NT2/D1 (cell line): ENCODE measurements around the gene TUFT1.

Source experiments
- DNase-seq: peaks from one replicate; pipeline ENCODE4 v3.0.0-alpha.2; 2011; ENCODE audit warnings: low read depth, low spot score
- H3K27me3 ChIP-seq: 2 replicates; pipeline ENCODE4 v1.6.0; 2011; ENCODE audit warnings: mild to moderate bottlenecking; ENCODE audit not compliant: insufficient read length, insufficient read depth
- H3K36me3 ChIP-seq: 2 replicates; pipeline ENCODE4 v1.6.1; 2011; ENCODE audit warnings: mild to moderate bottlenecking, low read length, mixed read lengths; ENCODE audit not compliant: insufficient read depth, insufficient read length
- H3K4me1 ChIP-seq: 2 replicates; pipeline ENCODE4 v1.5.1; 2011; ENCODE audit not compliant: insufficient read depth, insufficient read length
- H3K4me3 ChIP-seq: 2 replicates; pipeline ENCODE4 v1.5.1; 2011; ENCODE audit warnings: low read depth; ENCODE audit not compliant: insufficient read length
- H3K9ac ChIP-seq: 2 replicates; pipeline ENCODE4 v1.6.0; 2011; ENCODE audit warnings: low read depth; ENCODE audit not compliant: insufficient read length
- H3K9me3 ChIP-seq: 2 replicates; pipeline ENCODE4 v1.5.1; 2011; ENCODE audit warnings: mild to moderate bottlenecking, low read length; ENCODE audit not compliant: insufficient read depth
- SUZ12 ChIP-seq: IDR thresholded peaks from 2 replicates; pipeline ENCODE4 v1.6.1; 2011; ENCODE audit not compliant: insufficient read length, insufficient read depth; ENCODE audit errors: extremely low read depth
- YY1 ChIP-seq: IDR thresholded peaks from 2 replicates; pipeline ENCODE4 v1.6.1; 2011; ENCODE audit not compliant: insufficient read length, insufficient read depth
- ZNF274 ChIP-seq: IDR thresholded peaks from 2 replicates; pipeline ENCODE4 v1.6.1; 2011; ENCODE audit warnings: mild to moderate bottlenecking, low read depth, low read length

The TUFT1 gene

GRCh38 chr1:151533870-151534269 is 6.2 kb upstream of the TUFT1 start:
- DNase-seq, result no peak
- Histone ChIP-seq H3K4me1 (peaks cover 8% of the 10 kb centered on the region), H3K9me3 (no peaks in the 10 kb centered on the region), H3K4me3 (no peak overlapping the region), H3K9ac (no peak overlapping the region), H3K36me3 (peaks cover 88% of the 10 kb centered on the region), H3K27me3 (no peaks in the 10 kb centered on the region)
- TF ChIP-seq YY1 (no peak), ZNF274 (no peak), SUZ12 (no peak)

- no peaks in the 10 kb centered on the region for H3K9me3 ChIP-seq
- H3K4me3 ChIP-seq, result no peak overlapping the region
- DNase-seq, result peak; percentile 78
- no peak overlapping the region for H3K9ac ChIP-seq
- peaks cover 12% of the 10 kb centered on the region for H3K4me1 ChIP-seq
- no peaks in the 10 kb centered on the region for H3K27me3 ChIP-seq
- H3K36me3 ChIP-seq, result peaks cover 79% of the 10 kb centered on the region
- TF ChIP-seq SUZ12, result no peak
- no peak for TF ChIP-seq YY1
- no peak for TF ChIP-seq ZNF274
These were observed 5.3 kb upstream of the TUFT1 start for GRCh38 chr1:151534662-151535278.

GRCh38 chr1:151535326-151536271 is 4.5 kb upstream of the TUFT1 start:
- H3K4me1 ChIP-seq, result peaks cover 10% of the 10 kb centered on the region
- peaks cover 70% of the 10 kb centered on the region for H3K36me3 ChIP-seq
- no peak for DNase-seq
- no peaks in the 10 kb centered on the region for H3K27me3 ChIP-seq
- H3K9me3 ChIP-seq, result no peaks in the 10 kb centered on the region
- TF ChIP-seq YY1 (no peak), SUZ12 (no peak), ZNF274 (no peak)
- no peak overlapping the region for H3K4me3 ChIP-seq
- no peak overlapping the region for H3K9ac ChIP-seq

- TF ChIP-seq YY1 (no peak), SUZ12 (no peak), ZNF274 (no peak)
These were observed 3.6 kb upstream of the TUFT1 start for GRCh38 chr1:151536499-151536898.

DNA sequence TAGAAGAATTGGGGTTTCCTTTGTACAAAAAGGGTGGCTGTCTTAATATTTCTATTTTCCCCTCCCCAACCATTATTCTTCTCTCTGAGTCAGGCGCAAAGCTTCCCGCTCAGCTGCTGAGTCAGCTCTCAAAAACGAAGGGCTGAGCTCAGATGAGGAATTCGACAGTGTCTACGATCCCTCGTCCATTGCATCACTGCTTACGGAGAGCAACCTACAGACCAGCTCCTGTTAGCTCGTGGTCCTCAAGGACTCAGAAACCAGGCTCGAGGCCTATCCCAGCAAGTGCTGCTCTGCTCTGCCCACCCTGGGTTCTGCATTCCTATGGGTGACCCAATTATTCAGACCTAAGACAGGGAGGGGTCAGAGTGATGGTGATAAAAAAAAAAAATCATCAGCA is 3.0 kb upstream of the TUFT1 start:
- no peak for TF ChIP-seq ZNF274
- TF ChIP-seq SUZ12, result no peak
- no peak for TF ChIP-seq YY1
- Histone ChIP-seq H3K4me1 (peaks cover 13% of the 10 kb centered on the region), H3K9me3 (no peaks in the 10 kb centered on the region), H3K4me3 (no peak overlapping the region), H3K9ac (no peak overlapping the region), H3K36me3 (peaks cover 62% of the 10 kb centered on the region), H3K27me3 (peaks cover 9% of the 10 kb centered on the region)
- DNase-seq, result no peak

More at GRCh38 chr1:151536499-151536898, 3.6 kb upstream of the TUFT1 start:
- no peak overlapping the region for H3K4me3 ChIP-seq
- peaks cover 5% of the 10 kb centered on the region for H3K27me3 ChIP-seq
- DNase-seq, result no peak
- no peak overlapping the region for H3K9ac ChIP-seq
- peaks cover 9% of the 10 kb centered on the region for H3K4me1 ChIP-seq
- peaks cover 63% of the 10 kb centered on the region for H3K36me3 ChIP-seq
- no peaks in the 10 kb centered on the region for H3K9me3 ChIP-seq

DNA sequence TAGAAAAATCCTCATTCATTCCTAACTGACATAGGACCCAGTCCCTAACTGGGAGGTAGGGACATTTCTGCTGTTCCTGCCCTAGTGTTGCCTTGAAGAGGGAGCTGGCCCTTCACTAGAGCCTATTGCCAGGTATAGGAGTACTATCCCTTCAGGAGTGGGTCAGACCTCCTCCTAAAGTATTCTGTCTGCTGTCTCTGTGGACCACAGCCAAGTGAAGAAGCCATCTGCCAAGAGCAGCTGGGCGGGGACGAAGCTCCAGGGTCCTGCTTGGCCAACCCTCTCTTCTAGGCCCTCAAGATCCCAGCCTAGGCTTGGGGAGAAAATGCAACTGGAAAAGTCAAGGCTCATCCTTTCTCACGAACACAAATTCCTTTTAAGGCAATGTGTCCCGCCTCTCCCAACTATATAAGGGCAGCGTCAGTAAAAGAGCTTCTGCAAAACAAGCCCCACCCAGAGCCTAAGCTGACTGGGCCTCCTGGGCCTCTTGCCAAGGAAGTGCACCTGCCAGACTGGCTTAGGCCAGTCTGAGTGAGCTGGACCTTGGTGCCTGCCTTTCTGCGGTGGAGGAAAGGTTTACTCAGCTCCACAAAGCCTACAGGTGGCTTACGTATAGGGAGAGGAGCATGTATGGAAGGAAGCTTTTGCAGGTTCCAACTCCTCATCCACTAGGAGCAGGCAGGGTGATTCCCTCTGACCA is 638 bp upstream of the TUFT1 start:
- DNase-seq, result no peak
- TF ChIP-seq SUZ12, result no peak
- no peak for TF ChIP-seq YY1
- TF ChIP-seq ZNF274, result no peak
- H3K27me3 ChIP-seq, result peaks cover 9% of the 10 kb centered on the region
- peaks cover 56% of the 10 kb centered on the region for H3K36me3 ChIP-seq
- peaks cover 13% of the 10 kb centered on the region for H3K4me1 ChIP-seq
- no peaks in the 10 kb centered on the region for H3K9me3 ChIP-seq
- H3K4me3 ChIP-seq, result peak overlapping the region; percentile 86
- H3K9ac ChIP-seq, result peak overlapping the region; percentile 27

- no peaks in the 10 kb centered on the region for H3K9me3 ChIP-seq
- TF ChIP-seq YY1 (no peak), ZNF274 (no peak), SUZ12 (no peak)
- H3K27me3 ChIP-seq, result peaks cover 9% of the 10 kb centered on the region
- H3K4me3 ChIP-seq, result peak overlapping the region; percentile 86
- no peak for DNase-seq
- H3K36me3 ChIP-seq, result peaks cover 51% of the 10 kb centered on the region
- H3K9ac ChIP-seq, result peak overlapping the region; percentile 87
- H3K4me1 ChIP-seq, result peaks cover 7% of the 10 kb centered on the region
These were observed 871 bp downstream of the TUFT1 start for GRCh38 chr1:151540982-151541377.
